Prostate gland (tissue), 2 donors: ENCODE results near the gene LRP2. TPM values are rescaled to one million over a fixed set of nuclear protein-coding genes. Genes with fewer than 3 reads are reported as not detected.

ENCODE experiments used
- DNase-seq: peaks from one replicate; pipeline ENCODE4 v3.0.0-alpha.2; 2019; ENCODE audit warnings: low spot score
- H3K27ac ChIP-seq, 2 donors: fragments of 200-600 bp; sonication (generic); 2 replicates each; pipeline ENCODE4 v1.5.1; 2017 to 2019
- H3K27me3 ChIP-seq: fragments of 200-600 bp; sonication (generic); replicated peaks from 2 replicates; pipeline ENCODE4 v1.5.1; 2019; ENCODE audit not compliant: insufficient read depth
- H3K36me3 ChIP-seq, 2 donors: fragments of 200-600 bp; sonication (generic); 1 replicate in 1 of 2; 2 replicates in 1 of 2; pipeline versions ENCODE4 v1.5.1 to v1.8.1; 2017 to 2019
- H3K4me1 ChIP-seq: fragments of 200-600 bp; sonication (generic); replicated peaks from 2 replicates; pipeline ENCODE4 v1.5.1; 2019
- H3K4me3 ChIP-seq, 2 donors: fragments of 200-600 bp; sonication (generic); 2 replicates each; pipeline ENCODE4 v1.5.1; 2017 to 2019
- H3K9me3 ChIP-seq: fragments of 200-600 bp; sonication (generic); 2 replicates; pipeline ENCODE4 v1.5.1; 2017
- CTCF ChIP-seq, 4 experiments: fragments of 200-600 bp in 2 of 4; fragments of 450-650 bp in 2 of 4; sonication (generic) in 2 of 4; IDR thresholded peaks; 1 replicate in 3 of 4; 2 replicates in 1 of 4; pipeline ENCODE4 v1.5.1; 2016 to 2019; ENCODE audit warnings: antibody characterized with exemption in 4 of 4, mild to moderate bottlenecking in 2 of 4, moderate library complexity in 2 of 4
- POLR2A ChIP-seq: fragments of 450-650 bp; IDR thresholded peaks from one replicate; pipeline ENCODE4 v1.6.1; 2016; ENCODE audit warnings: antibody characterized with exemption, mild to moderate bottlenecking
- POLR2AphosphoS5 ChIP-seq: sonication (generic); formaldehyde crosslinking; IDR thresholded peaks from one replicate; pipeline ENCODE4 v1.6.1; 2017; ENCODE audit warnings: antibody characterized with exemption
- WGBS: methylation state at CpG from one replicate; pipeline ENCODE4 v1.1.5; 2018; 5-methylcytosine and 5-hydroxymethylcytosine counted together
- intact Hi-C: fragments of 100-400 bp; cut with DNase I; formaldehyde crosslinking; loops from one replicate; pipeline ENCODE4 v1.14.2; 2022
- total RNA-seq, 2 donors: library from RNA; depleted of rRNA; stranded (reverse); fragments of >200 nt; gene quantifications; one replicate each; pipeline ENCODE4 v1.1.0, GENCODE V29; 2016

LRP2 gene
- total RNA-seq, 2 donors from 2014 or later: 1.6 to 9.5 TPM

GRCh38 chr2:169348321-169349024 lies 13.9 kb downstream of the LRP2 start:
- no peak for TF ChIP-seq POLR2A
- no peaks in the 10 kb centered on the region for H3K9me3 ChIP-seq
- H3K4me3 ChIP-seq: no peak overlapping the region
- DNase-seq: no peak
- WGBS: 68% methylated on average over 6 of the region's 6 CpGs
- intact Hi-C loops: no loop called here
- no peaks in the 10 kb centered on the region for H3K4me1 ChIP-seq
- no peaks in the 10 kb centered on the region for H3K36me3 ChIP-seq
- no peak overlapping the region for H3K27ac ChIP-seq
- no peaks in the 10 kb centered on the region for H3K27me3 ChIP-seq

DNA sequence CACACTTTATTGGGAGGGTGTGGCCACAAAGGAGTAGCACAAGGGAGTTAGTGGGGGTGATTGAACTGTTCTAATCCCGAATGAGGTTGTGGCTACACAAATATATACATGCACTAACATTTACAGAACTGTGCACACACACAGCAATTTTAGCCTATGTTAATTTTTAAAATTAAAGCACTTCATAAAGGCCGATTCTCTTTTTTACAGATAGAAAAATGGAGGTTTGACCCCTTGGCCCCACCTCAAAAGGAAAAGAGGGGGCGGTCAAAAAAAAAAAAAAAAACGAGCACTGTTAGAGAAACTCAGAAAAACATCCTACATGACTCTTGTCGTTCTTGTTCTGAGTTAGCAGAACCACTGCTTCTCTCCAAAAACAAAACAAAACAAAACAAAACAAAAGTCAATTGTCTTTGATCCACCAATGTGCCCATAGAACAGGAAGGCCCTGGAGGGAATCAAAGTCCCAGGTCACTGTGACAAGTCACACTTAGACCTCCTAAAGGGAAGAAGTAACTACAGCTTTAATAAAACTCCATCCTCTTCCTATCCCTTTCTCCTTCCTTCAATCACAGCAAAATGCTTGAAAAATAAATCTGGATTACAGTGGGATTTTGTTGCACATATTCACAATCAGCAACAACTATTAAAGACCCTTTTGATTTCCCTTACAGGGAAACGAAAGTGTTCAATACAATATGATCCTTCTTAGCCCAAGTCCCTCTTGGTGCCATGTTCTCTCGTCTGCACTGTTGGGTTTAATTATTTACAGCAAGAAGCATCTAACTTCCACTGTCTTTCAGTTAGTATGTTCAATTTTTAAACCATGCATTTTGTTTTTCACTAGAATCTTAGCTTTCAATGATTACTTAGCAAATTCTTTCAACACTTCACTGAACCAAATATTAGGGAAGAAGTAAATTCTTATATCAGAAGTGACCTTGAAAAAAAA lies 16.6 kb downstream of the LRP2 start:
- no peak for DNase-seq
- Histone ChIP-seq H3K27ac (no peak overlapping the region), H3K27me3 (no peaks in the 10 kb centered on the region), H3K9me3 (no peaks in the 10 kb centered on the region), H3K4me1 (no peaks in the 10 kb centered on the region), H3K36me3 (no peaks in the 10 kb centered on the region), H3K4me3 (no peak overlapping the region)
- no peak for TF ChIP-seq POLR2AphosphoS5
- WGBS: 58% methylated on average over 7 of the region's 7 CpGs
- intact Hi-C loops: no loop called here

GRCh38 chr2:169344736-169345485 lies 17.4 kb downstream of the LRP2 start:
- no peak for DNase-seq
- intact Hi-C loops: no loop called here

DNA sequence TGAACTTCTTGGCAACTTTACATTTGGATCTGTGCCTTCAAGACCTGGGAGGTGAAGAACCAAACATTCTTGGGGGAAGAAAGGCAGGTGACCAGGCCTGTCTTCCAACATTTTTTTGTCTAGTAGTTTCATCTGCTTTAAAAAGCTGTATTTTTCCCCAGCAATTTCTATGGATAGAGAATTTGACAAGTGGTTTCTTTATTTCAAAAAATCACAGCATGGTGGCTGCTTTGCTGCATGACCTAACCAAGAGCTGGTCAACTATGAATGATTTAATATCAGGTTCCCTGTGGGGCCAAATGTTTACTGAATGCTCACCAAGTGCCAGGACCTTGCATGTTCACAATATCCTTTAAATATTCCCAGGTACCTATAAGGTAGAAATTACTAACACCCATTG lies 19.1 kb downstream of the LRP2 start:
- Histone ChIP-seq H3K27ac (no peak overlapping the region), H3K36me3 (no peaks in the 10 kb centered on the region), H3K9me3 (no peaks in the 10 kb centered on the region), H3K27me3 (no peaks in the 10 kb centered on the region), H3K4me3 (no peak overlapping the region), H3K4me1 (no peaks in the 10 kb centered on the region)
- DNase-seq: no peak
- TF ChIP-seq CTCF (IDR thresholded peaks at IDR 0.05) (no peak), POLR2A (no peak), POLR2AphosphoS5 (no peak)
- intact Hi-C loops: no loop called here

More at GRCh38 chr2:169344736-169345485, 17.4 kb downstream of the LRP2 start:
- Histone ChIP-seq H3K9me3 (no peaks in the 10 kb centered on the region), H3K4me3 (no peak overlapping the region), H3K36me3 (no peaks in the 10 kb centered on the region), H3K27me3 (no peaks in the 10 kb centered on the region), H3K4me1 (no peaks in the 10 kb centered on the region), H3K27ac (no peak overlapping the region)
- 39% methylated on average over 5 of the region's 5 CpGs for WGBS
- TF ChIP-seq CTCF (IDR thresholded peaks at IDR 0.05): no peak
- TF ChIP-seq POLR2A: no peak
- TF ChIP-seq POLR2AphosphoS5: no peak

GRCh38 chr2:169339657-169340056 lies 22.7 kb downstream of the LRP2 start:
- no peak overlapping the region for H3K4me3 ChIP-seq
- intact Hi-C loops: no loop called here
- TF ChIP-seq POLR2A: no peak
- no peak for TF ChIP-seq CTCF (IDR thresholded peaks at IDR 0.05)
- no peak for TF ChIP-seq POLR2AphosphoS5
- H3K27me3 ChIP-seq: no peaks in the 10 kb centered on the region
- H3K36me3 ChIP-seq: no peaks in the 10 kb centered on the region
- H3K27ac ChIP-seq: no peak overlapping the region
- no peaks in the 10 kb centered on the region for H3K4me1 ChIP-seq
- WGBS: 81% methylated on average over 2 of the region's 2 CpGs
- no peak for DNase-seq
- H3K9me3 ChIP-seq: no peaks in the 10 kb centered on the region
